Measurements from ENCODE around the gene CENPM.

DNA sequence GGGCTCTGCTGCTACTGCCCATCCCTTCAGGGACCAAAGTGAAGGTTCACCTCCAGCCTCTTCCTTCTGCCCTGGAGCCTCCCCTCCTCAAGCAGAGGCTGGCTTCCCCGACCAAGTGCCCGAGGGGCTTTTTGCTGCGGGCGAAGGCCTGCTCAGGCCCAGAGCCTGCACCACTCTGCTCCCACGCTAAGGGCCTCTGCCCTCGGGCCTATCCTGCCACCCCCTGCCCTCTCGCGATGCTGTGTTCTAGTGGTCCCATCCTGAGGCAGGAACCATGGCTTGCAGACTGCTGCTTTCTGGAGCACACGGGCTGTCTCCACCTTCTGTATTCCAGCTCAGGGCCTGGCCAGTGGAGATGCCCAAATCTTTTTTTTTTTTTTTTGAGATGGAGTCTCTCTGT, 11.4 kb downstream of the CENPM start:
- TF ChIP-seq NFRKB (IDR thresholded peaks at IDR 0.05; ENCODE audit: low read depth): no peak
- no peak for TF ChIP-seq REST (IDR thresholded peaks at IDR 0.05; ENCODE audit: borderline replicate concordance)
- TF ChIP-seq REST (CRISPR knock-in tag; IDR thresholded peaks at IDR 0.05; ENCODE audit: low read depth): no peak
- no peak for TF ChIP-seq ZBED1 (IDR thresholded peaks at IDR 0.05)
- TF ChIP-seq TCF7L2 (IDR thresholded peaks at IDR 0.05; ENCODE audit: low read depth, low read length): no peak
- TF ChIP-seq NR2C2 (CRISPR knock-in tag; IDR thresholded peaks at IDR 0.05): no peak
- no peak for TF ChIP-seq NR2C2 (tag; IDR thresholded peaks at IDR 0.05)
- TF ChIP-seq MTF1 (CRISPR knock-in tag; IDR thresholded peaks at IDR 0.05; ENCODE audit: borderline replicate concordance): no peak
- TF ChIP-seq MTA2 (IDR thresholded peaks at IDR 0.05; ENCODE audit: low read depth): no peak
- TF ChIP-seq POLR2AphosphoS5 (IDR thresholded peaks at IDR 0.05; ENCODE audit: control insufficient read depth, insufficient read depth, low read depth, low read length): no peak
- TF ChIP-seq EP300 (IDR thresholded peaks at IDR 0.05; ENCODE audit: low read length): no peak
- TF ChIP-seq LEF1 (IDR thresholded peaks at IDR 0.05): no peak

Measured in K562 (cell line).